Endothelial cell of umbilical vein (primary cell): ENCODE results near the gene PPP2R2C. TPM values are rescaled to one million over a fixed set of nuclear protein-coding genes. Genes with fewer than 3 reads are reported as not detected.

Source experiments
- BruUV-seq: library from RNA; stranded (reverse); fragments of 400-500 nt; replicated peaks from 2 replicates; lab custom pipeline; 2021; lab: Mats Ljungman, UMichigan
- CTCF ChIA-PET: fragments of 300-600, 350-600 bp; sonication (Branson Sonifier 250); formaldehyde crosslinking; loops from one replicate; lab custom pipeline; 2021; ENCODE audit warnings: antibody characterized with exemption, inconsistent platforms; lab: Charles Lee
- POLR2A ChIA-PET: fragments of 300-600, 350-600 bp; sonication (Branson Sonifier 250); formaldehyde crosslinking; loops from one replicate; lab custom pipeline; 2021; ENCODE audit warnings: antibody characterized with exemption, inconsistent platforms; lab: Charles Lee
- DNase-seq: peaks from one replicate; pipeline ENCODE4 v3.0.0-alpha.2; 2011; ENCODE audit warnings: low read depth, low spot score
- FAIRE-seq: peaks from 2 replicates; lab custom pipeline; 2011; peaks lifted over from hg19 to GRCh38; lab: Jason Lieb, UNC
- H2AFZ ChIP-seq: 2 replicates; pipeline ENCODE4 v1.6.0; 2012; ENCODE audit warnings: low read depth, low read length, control low read depth, inconsistent platforms
- H3K27ac ChIP-seq: 2 replicates; pipeline ENCODE4 v1.5.1; 2011; ENCODE audit warnings: low read depth, mild to moderate bottlenecking, control low read depth, low read length, moderate library complexity; ENCODE audit not compliant: insufficient read depth
- H3K27me3 ChIP-seq, 2 experiments: 2 replicates each; pipeline versions ENCODE4 v1.6.0 to v1.6.1; 2011; ENCODE audit warnings: low read length in 2 of 2, mixed read lengths in 1 of 2; ENCODE audit not compliant: control insufficient read depth in 2 of 2, insufficient read depth in 2 of 2
- H3K36me3 ChIP-seq, 2 experiments: 2 replicates in 1 of 2; 3 replicates in 1 of 2; pipeline ENCODE4 v1.5.1; 2011; ENCODE audit warnings: low read length in 2 of 2, mild to moderate bottlenecking in 1 of 2, moderate library complexity in 1 of 2; ENCODE audit not compliant: control insufficient read depth in 2 of 2, insufficient read depth in 2 of 2; ENCODE audit errors: extremely low read depth in 1 of 2
- H3K4me1 ChIP-seq: 3 replicates; pipeline ENCODE4 v1.5.1; 2011; ENCODE audit warnings: mild to moderate bottlenecking, low read length; ENCODE audit not compliant: control insufficient read depth, insufficient read depth; ENCODE audit errors: extremely low read depth
- H3K4me2 ChIP-seq: 2 replicates; pipeline ENCODE4 v1.6.1; 2011; ENCODE audit warnings: low read length, control low read depth, mixed read lengths; ENCODE audit not compliant: insufficient read depth
- H3K4me3 ChIP-seq, 3 experiments: fragments of 200-600 bp in 1 of 3; sonication (generic), shearing (Covaris generic) in 1 of 3; replicated peaks in 1 of 3; 2 replicates each; pipeline ENCODE4 v1.5.1; 2011 to 2016; ENCODE audit warnings: control low read depth in 3 of 3, low read length in 3 of 3, mild to moderate bottlenecking in 2 of 3, inconsistent platforms in 1 of 3, low read depth in 1 of 3, moderate library complexity in 1 of 3; ENCODE audit not compliant: insufficient read depth in 1 of 3
- H3K79me2 ChIP-seq: 2 replicates; pipeline ENCODE4 v1.6.0; 2012; ENCODE audit warnings: low read length, inconsistent platforms; ENCODE audit not compliant: control insufficient read depth, insufficient read depth
- H3K9ac ChIP-seq: replicated peaks from 2 replicates; pipeline ENCODE3; 2011; ENCODE audit warnings: low read length, control low read depth; ENCODE audit not compliant: insufficient read depth; ENCODE audit errors: extremely low read depth
- H3K9me1 ChIP-seq: replicated peaks from 3 replicates; pipeline ENCODE4 v1.6.0; 2011; ENCODE audit warnings: mild to moderate bottlenecking, low read length; ENCODE audit not compliant: control insufficient read depth, insufficient read depth; ENCODE audit errors: extremely low read depth
- H3K9me3 ChIP-seq: replicated peaks from 2 replicates; pipeline ENCODE4 v1.5.1; 2012; ENCODE audit warnings: low read length, inconsistent platforms; ENCODE audit not compliant: control insufficient read depth, insufficient read depth
- H4K20me1 ChIP-seq: replicated peaks from 2 replicates; pipeline ENCODE3; 2011; ENCODE audit warnings: mild to moderate bottlenecking, low read length; ENCODE audit not compliant: control insufficient read depth, insufficient read depth; ENCODE audit errors: extremely low read depth
- CTCF ChIP-seq, 2 donors: IDR thresholded peaks; 1 replicate in 1 of 2; 2 replicates in 1 of 2; pipeline ENCODE4 v1.5.1; 2011; ENCODE audit warnings: low read length in 2 of 2, mild to moderate bottlenecking in 2 of 2, moderate library complexity in 2 of 2, control low read depth in 1 of 2, inconsistent platforms in 1 of 2, low read depth in 1 of 2; ENCODE audit not compliant: insufficient read depth in 1 of 2; ENCODE audit errors: extremely low read depth in 1 of 2
- EZH2 ChIP-seq: IDR thresholded peaks from 2 replicates; pipeline ENCODE4 v1.6.1; 2012; ENCODE audit warnings: borderline replicate concordance, low read depth, mild to moderate bottlenecking, moderate library complexity, low read length, inconsistent platforms; ENCODE audit not compliant: severe bottlenecking
- FOS ChIP-seq: IDR thresholded peaks from 2 replicates; pipeline ENCODE4 v1.6.1; 2011; ENCODE audit warnings: mild to moderate bottlenecking, low read length, moderate library complexity, borderline replicate concordance; ENCODE audit not compliant: insufficient read depth
- GATA2 ChIP-seq: IDR thresholded peaks from 2 replicates; pipeline ENCODE4 v1.7.0; 2011; ENCODE audit warnings: low read depth, mild to moderate bottlenecking, moderate library complexity, mixed read lengths, low read length; ENCODE audit not compliant: insufficient read length, insufficient read depth
- JUN ChIP-seq: IDR thresholded peaks from 2 replicates; pipeline ENCODE4 v1.6.1; 2011; ENCODE audit warnings: borderline replicate concordance, low read depth; ENCODE audit not compliant: insufficient read length, insufficient read depth
- MAX ChIP-seq: IDR thresholded peaks from 2 replicates; pipeline ENCODE4 v1.6.1; 2011; ENCODE audit not compliant: insufficient read depth, insufficient read length
- MYC ChIP-seq: IDR thresholded peaks from one replicate; pipeline ENCODE4 v1.6.1; 2011; ENCODE audit warnings: mild to moderate bottlenecking, low read depth, low read length
- POLR2A ChIP-seq: IDR thresholded peaks from 2 replicates; pipeline ENCODE4 v1.6.1; 2012; ENCODE audit warnings: low read depth, mild to moderate bottlenecking, control low read depth, low read length
- POLR2AphosphoS5 ChIP-seq: IDR thresholded peaks from 2 replicates; pipeline ENCODE4 v1.6.1; 2012; ENCODE audit warnings: low read depth, mild to moderate bottlenecking, control low read depth, low read length, moderate library complexity; ENCODE audit not compliant: insufficient read depth
- dilution Hi-C: fragments of 300-500 bp; cut with MboI; formaldehyde crosslinking; loops from one replicate; pipeline ENCODE4 v1.15.0; 2019; ENCODE audit warnings: low sequenced_read_pairs; ENCODE audit not compliant: extremely low pct_ligation_motif_present
- intact Hi-C: fragments of 100-400 bp; cut with micrococcal nuclease; formaldehyde crosslinking; loops from one replicate; pipeline ENCODE4 v1.10.0; 2022
- polyA plus RNA-seq, 4 experiments: library from polyadenylated mRNA; depleted of rRNA in 3 of 4; stranded (reverse) in 3 of 4; unstranded in 1 of 4; fragments of >200 nt; gene quantifications; 2 replicates each; pipeline versions ENCODE4 v1.2.1 to v1.2.3, GENCODE V29; 2011 to 2012; ENCODE audit warnings: missing spikeins in 1 of 4
- total RNA-seq: library from RNA; stranded (reverse); gene quantifications from 2 replicates; pipeline ENCODE4 v1.2.3, GENCODE V29; 2021

PPP2R2C gene
- total and polyA plus RNA-seq, 2 donors (not counting 3 experiments of a cell fraction or from before 2014, with no cell fraction given): 0.03 to 0.09 TPM

- FAIRE-seq (no peak), DNase-seq (no peak)
- no peak for TF ChIP-seq MAX
- TF ChIP-seq POLR2A: no peak
- TF ChIP-seq POLR2AphosphoS5: no peak
- no peak for TF ChIP-seq EZH2
- no peak for TF ChIP-seq MYC
- TF ChIP-seq GATA2: no peak
- TF ChIP-seq JUN: no peak
- TF ChIP-seq CTCF (IDR thresholded peaks at IDR 0.05; ENCODE audit: extremely low read depth in 1 of 2, insufficient read depth in 1 of 2, low read depth in 1 of 2, low read length in 2 of 2): no peak
- no peak for TF ChIP-seq FOS
- no TSS peak for BruUV-seq
- H3K9ac ChIP-seq: no peak overlapping the region
- H4K20me1 ChIP-seq: no peaks in the 10 kb centered on the region
- no peaks in the 10 kb centered on the region for H3K36me3 ChIP-seq
- no peak overlapping the region for H3K27ac ChIP-seq
- H3K9me3 ChIP-seq: no peaks in the 10 kb centered on the region
- intact Hi-C loops (no loop called here), dilution Hi-C loops (no loop called here)
- no peaks in the 10 kb centered on the region for H3K79me2 ChIP-seq
- no peaks in the 10 kb centered on the region for H3K27me3 ChIP-seq
- no peak overlapping the region for H3K4me3 ChIP-seq
- H2AFZ ChIP-seq: no peak overlapping the region
- H3K4me2 ChIP-seq: no peak overlapping the region
- POLR2A ChIA-PET: no interaction called here
- CTCF ChIA-PET: no interaction called here
- no peaks in the 10 kb centered on the region for H3K4me1 ChIP-seq
- no peaks in the 10 kb centered on the region for H3K9me1 ChIP-seq
These were observed 49.5 kb downstream of the PPP2R2C start for GRCh38 chr4:6422866-6423265.
